Measurements from ENCODE around the gene MANEAL.

GRCh38 chr1:37844536-37844935, 50.9 kb downstream of the MANEAL start:
- TF ChIP-seq CTCF (IDR thresholded peaks at IDR 0.05) (no peak), MAX (CRISPR knock-in tag; IDR thresholded peaks at IDR 0.05) (no peak), CBFB (CRISPR knock-in tag; IDR thresholded peaks at IDR 0.05; ENCODE audit: low read depth) (no peak), ZNF219 (CRISPR knock-in tag; IDR thresholded peaks at IDR 0.05; ENCODE audit: borderline replicate concordance) (no peak), IRF1 (CRISPR knock-in tag; IDR thresholded peaks at IDR 0.05) (no peak), SP1 (CRISPR knock-in tag; conservative IDR thresholded peaks at IDR 0.05) (no peak)
